Liver (tissue), 9 donors: Measurements from ENCODE around the gene EAPP. TPM values are rescaled to one million over a fixed set of nuclear protein-coding genes. Genes with fewer than 3 reads are reported as not detected.

Experiments used
- DNase-seq: peaks from one replicate; pipeline ENCODE4 v3.0.0-alpha.2; 2017; ENCODE audit warnings: low spot score
- H3K27ac ChIP-seq, 2 donors: one replicate each; pipeline ENCODE4 v1.7.0; 2013; ENCODE audit warnings: inconsistent platforms in 2 of 2, low read length in 2 of 2, control low read depth in 1 of 2, low read depth in 1 of 2, mild to moderate bottlenecking in 1 of 2
- H3K27me3 ChIP-seq, 4 donors: one replicate each; pipeline versions ENCODE4 v1.6.1 to v1.7.0; 2013; ENCODE audit warnings: low read length in 3 of 4, inconsistent platforms in 1 of 4, mild to moderate bottlenecking in 1 of 4, moderate library complexity in 1 of 4; ENCODE audit not compliant: control insufficient read depth in 4 of 4, insufficient read depth in 4 of 4
- H3K36me3 ChIP-seq, 4 donors: one replicate each; pipeline versions ENCODE4 v1.6.1 to v1.7.0; 2013; ENCODE audit warnings: low read length in 3 of 4, mild to moderate bottlenecking in 3 of 4, low read depth in 1 of 4, moderate library complexity in 1 of 4; ENCODE audit not compliant: control insufficient read depth in 4 of 4, insufficient read depth in 3 of 4
- H3K4me1 ChIP-seq, 4 donors: one replicate each; pipeline versions ENCODE4 v1.6.1 to v1.7.0; 2013; ENCODE audit warnings: low read length in 3 of 4, mild to moderate bottlenecking in 3 of 4, moderate library complexity in 1 of 4; ENCODE audit not compliant: control insufficient read depth in 4 of 4, insufficient read depth in 4 of 4
- H3K4me3 ChIP-seq, 3 donors: one replicate each; pipeline versions ENCODE4 v1.6.1 to v1.7.0; 2013; ENCODE audit warnings: low read length in 3 of 3, control low read depth in 1 of 3, low read depth in 1 of 3, mild to moderate bottlenecking in 1 of 3
- H3K9ac ChIP-seq, 2 donors: one replicate each; pipeline ENCODE4 v1.7.0; 2013; ENCODE audit warnings: low read length in 2 of 2, mild to moderate bottlenecking in 2 of 2, moderate library complexity in 2 of 2, control low read depth in 1 of 2, low read depth in 1 of 2
- H3K9me3 ChIP-seq, 4 donors: one replicate each; pipeline versions ENCODE4 v1.6.1 to v1.7.0; 2013; ENCODE audit warnings: low read length in 3 of 4; ENCODE audit not compliant: control insufficient read depth in 4 of 4
- EGR1 ChIP-seq, 2 donors: IDR thresholded peaks; 2 replicates each; pipeline ENCODE4 v1.6.1; 2016 to 2018; ENCODE audit warnings: antibody characterized with exemption in 2 of 2, low read depth in 2 of 2
- FOXA1 ChIP-seq: IDR thresholded peaks from 2 replicates; pipeline ENCODE4 v1.6.1; 2016; ENCODE audit warnings: antibody characterized with exemption
- FOXA2 ChIP-seq: IDR thresholded peaks from 2 replicates; pipeline ENCODE4 v1.6.1; 2016; ENCODE audit warnings: antibody characterized with exemption
- GABPA ChIP-seq, 2 donors: IDR thresholded peaks in 1 of 2; conservative IDR thresholded peaks in 1 of 2; 2 replicates each; pipeline ENCODE4 v1.6.1; 2016; ENCODE audit warnings: antibody characterized with exemption in 2 of 2, mild to moderate bottlenecking in 1 of 2, moderate library complexity in 1 of 2
- HNF4A ChIP-seq, 2 donors: conservative IDR thresholded peaks; 2 replicates each; pipeline ENCODE4 v1.6.1; 2016; ENCODE audit warnings: antibody characterized with exemption in 2 of 2, mild to moderate bottlenecking in 2 of 2
- HNF4G ChIP-seq: IDR thresholded peaks from 2 replicates; pipeline ENCODE4 v1.6.1; 2016; ENCODE audit warnings: antibody characterized with exemption
- JUND ChIP-seq, 2 donors: IDR thresholded peaks; 2 replicates each; pipeline ENCODE4 v1.6.1; 2016; ENCODE audit warnings: antibody characterized with exemption in 2 of 2
- NR2F2 ChIP-seq: IDR thresholded peaks from 2 replicates; pipeline ENCODE4 v1.6.1; 2016; ENCODE audit warnings: antibody characterized with exemption
- RAD21 ChIP-seq, 2 donors: IDR thresholded peaks; 2 replicates each; pipeline ENCODE4 v1.6.1; 2016; ENCODE audit warnings: antibody characterized with exemption in 2 of 2, mild to moderate bottlenecking in 2 of 2
- RXRA ChIP-seq, 2 donors: IDR thresholded peaks; 2 replicates each; pipeline ENCODE4 v1.6.1; 2017 to 2018; ENCODE audit warnings: antibody characterized with exemption in 2 of 2, mild to moderate bottlenecking in 1 of 2
- SP1 ChIP-seq: IDR thresholded peaks from 2 replicates; pipeline ENCODE4 v1.6.1; 2018; ENCODE audit warnings: antibody characterized with exemption, mild to moderate bottlenecking
- TAF1 ChIP-seq: conservative IDR thresholded peaks from 2 replicates; pipeline ENCODE4 v1.6.1; 2016; ENCODE audit warnings: antibody characterized with exemption, mild to moderate bottlenecking
- WGBS: extraction: QIAGEN DNeasy Blood & Tissue Kit; methylation state at CpG from one replicate; pipeline ENCODE4 v1.1.7; 2013; 5-methylcytosine and 5-hydroxymethylcytosine counted together
- polyA plus RNA-seq, 2 donors: library from polyadenylated mRNA; stranded (reverse) in 1 of 2; unstranded in 1 of 2; fragments of 200-250 nt in 1 of 2; fragments of >200 nt in 1 of 2; fragmentation: Nextera tagmentation in 1 of 2; extraction: Ambion mirVana in 1 of 2; gene quantifications; one replicate each; pipeline versions ENCODE4 v1.2.1 to v1.2.3, GENCODE V29; 2013 to 2015
- total RNA-seq, 2 donors: library from RNA; depleted of rRNA; stranded (reverse); fragments of >200 nt; gene quantifications; one replicate each; pipeline ENCODE4 v1.2.3, GENCODE V29; 2014
- TF ChIP-seq, protein P1 (sequence below): fragments of 150-350 bp; IDR thresholded peaks from 2 replicates; pipeline ENCODE4 v1.5.1; 2017; ENCODE audit warnings: improper control_type of control experiment, low read depth, low read length; ENCODE audit not compliant: missing input control
- TF ChIP-seq, protein P2 (sequence below): IDR thresholded peaks from 2 replicates; pipeline ENCODE4 v1.6.1; 2016; ENCODE audit warnings: antibody characterized with exemption
- TF ChIP-seq, protein P3 (sequence below): IDR thresholded peaks from 2 replicates; pipeline ENCODE4 v1.6.1; 2016; ENCODE audit warnings: antibody characterized with exemption
- TF ChIP-seq, protein P4 (sequence below): IDR thresholded peaks from 2 replicates; pipeline ENCODE4 v1.6.1; 2016; ENCODE audit warnings: antibody characterized with exemption
- TF ChIP-seq, protein P5 (sequence below): IDR thresholded peaks from 2 replicates; pipeline ENCODE4 v1.6.1; 2016; ENCODE audit warnings: antibody characterized with exemption, mild to moderate bottlenecking
- donor health status: healthy.
- donor health status: healthy.
- donor health status: healthy.
- donor health status: healthy.
- donor health status: healthy.

EAPP gene
- total and polyA plus RNA-seq, 4 donors, result 18.5 to 33.4 (median 25.7) TPM

DNA sequence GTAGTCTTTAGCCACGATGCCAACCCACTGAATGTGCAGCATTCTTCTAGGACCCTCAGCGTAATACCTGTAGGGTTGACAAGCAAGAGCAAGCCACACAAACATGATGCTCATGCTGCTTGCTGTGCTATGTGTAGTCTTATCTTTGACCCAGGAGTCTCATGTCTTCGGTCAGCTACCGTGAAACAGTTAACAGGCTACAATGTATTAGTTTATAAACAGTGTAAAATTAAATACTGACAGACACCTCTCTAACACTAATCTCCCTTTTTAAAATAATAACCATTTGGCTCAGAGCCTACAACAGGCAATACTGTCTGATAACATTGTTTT lies 1.9 kb downstream of the EAPP start:
- Histone ChIP-seq H3K27ac (no peak overlapping the region), H3K9ac (no peak overlapping the region), H3K27me3 (no peaks in the 10 kb centered on the region), H3K4me1 (peaks cover 4 to 18% (median 12%) of the 10 kb centered on the region in 4 donors), H3K4me3 (no peak overlapping the region), H3K9me3 (no peaks in the 10 kb centered on the region), H3K36me3 (peaks cover 5 to 22% (median 10%) of the 10 kb centered on the region in 4 donors)
- no peak for DNase-seq
- WGBS, result 87% methylated on average over 4 of the region's 4 CpGs
- TF ChIP-seq, protein P1, sequence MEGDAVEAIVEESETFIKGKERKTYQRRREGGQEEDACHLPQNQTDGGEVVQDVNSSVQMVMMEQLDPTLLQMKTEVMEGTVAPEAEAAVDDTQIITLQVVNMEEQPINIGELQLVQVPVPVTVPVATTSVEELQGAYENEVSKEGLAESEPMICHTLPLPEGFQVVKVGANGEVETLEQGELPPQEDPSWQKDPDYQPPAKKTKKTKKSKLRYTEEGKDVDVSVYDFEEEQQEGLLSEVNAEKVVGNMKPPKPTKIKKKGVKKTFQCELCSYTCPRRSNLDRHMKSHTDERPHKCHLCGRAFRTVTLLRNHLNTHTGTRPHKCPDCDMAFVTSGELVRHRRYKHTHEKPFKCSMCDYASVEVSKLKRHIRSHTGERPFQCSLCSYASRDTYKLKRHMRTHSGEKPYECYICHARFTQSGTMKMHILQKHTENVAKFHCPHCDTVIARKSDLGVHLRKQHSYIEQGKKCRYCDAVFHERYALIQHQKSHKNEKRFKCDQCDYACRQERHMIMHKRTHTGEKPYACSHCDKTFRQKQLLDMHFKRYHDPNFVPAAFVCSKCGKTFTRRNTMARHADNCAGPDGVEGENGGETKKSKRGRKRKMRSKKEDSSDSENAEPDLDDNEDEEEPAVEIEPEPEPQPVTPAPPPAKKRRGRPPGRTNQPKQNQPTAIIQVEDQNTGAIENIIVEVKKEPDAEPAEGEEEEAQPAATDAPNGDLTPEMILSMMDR, result no peak
- TF ChIP-seq GABPA (IDR thresholded peaks at IDR 0.05 in 1 of 2, conservative IDR thresholded peaks at IDR 0.05 in 1 of 2), result no peak
- TF ChIP-seq HNF4A (conservative IDR thresholded peaks at IDR 0.05), result no peak
- TF ChIP-seq RAD21 (IDR thresholded peaks at IDR 0.05), result no peak
- no peak for TF ChIP-seq JUND (IDR thresholded peaks at IDR 0.05)
- TF ChIP-seq EGR1 (IDR thresholded peaks at IDR 0.05; ENCODE audit: low read depth in 2 of 2), result no peak
- no peak for TF ChIP-seq SP1
- TF ChIP-seq FOXA1, result no peak
- no peak for TF ChIP-seq NR2F2
- TF ChIP-seq TAF1, result no peak
- no peak for TF ChIP-seq RXRA (IDR thresholded peaks at IDR 0.05)
- TF ChIP-seq, protein P2, sequence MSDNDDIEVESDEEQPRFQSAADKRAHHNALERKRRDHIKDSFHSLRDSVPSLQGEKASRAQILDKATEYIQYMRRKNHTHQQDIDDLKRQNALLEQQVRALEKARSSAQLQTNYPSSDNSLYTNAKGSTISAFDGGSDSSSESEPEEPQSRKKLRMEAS, result no peak
- no peak for TF ChIP-seq FOXA2
- TF ChIP-seq HNF4G, result no peak
- TF ChIP-seq, protein P3, sequence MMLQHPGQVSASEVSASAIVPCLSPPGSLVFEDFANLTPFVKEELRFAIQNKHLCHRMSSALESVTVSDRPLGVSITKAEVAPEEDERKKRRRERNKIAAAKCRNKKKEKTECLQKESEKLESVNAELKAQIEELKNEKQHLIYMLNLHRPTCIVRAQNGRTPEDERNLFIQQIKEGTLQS, result no peak
- TF ChIP-seq, protein P4, sequence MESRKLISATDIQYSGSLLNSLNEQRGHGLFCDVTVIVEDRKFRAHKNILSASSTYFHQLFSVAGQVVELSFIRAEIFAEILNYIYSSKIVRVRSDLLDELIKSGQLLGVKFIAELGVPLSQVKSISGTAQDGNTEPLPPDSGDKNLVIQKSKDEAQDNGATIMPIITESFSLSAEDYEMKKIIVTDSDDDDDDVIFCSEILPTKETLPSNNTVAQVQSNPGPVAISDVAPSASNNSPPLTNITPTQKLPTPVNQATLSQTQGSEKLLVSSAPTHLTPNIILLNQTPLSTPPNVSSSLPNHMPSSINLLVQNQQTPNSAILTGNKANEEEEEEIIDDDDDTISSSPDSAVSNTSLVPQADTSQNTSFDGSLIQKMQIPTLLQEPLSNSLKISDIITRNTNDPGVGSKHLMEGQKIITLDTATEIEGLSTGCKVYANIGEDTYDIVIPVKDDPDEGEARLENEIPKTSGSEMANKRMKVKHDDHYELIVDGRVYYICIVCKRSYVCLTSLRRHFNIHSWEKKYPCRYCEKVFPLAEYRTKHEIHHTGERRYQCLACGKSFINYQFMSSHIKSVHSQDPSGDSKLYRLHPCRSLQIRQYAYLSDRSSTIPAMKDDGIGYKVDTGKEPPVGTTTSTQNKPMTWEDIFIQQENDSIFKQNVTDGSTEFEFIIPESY, result no peak
- TF ChIP-seq, protein P5, sequence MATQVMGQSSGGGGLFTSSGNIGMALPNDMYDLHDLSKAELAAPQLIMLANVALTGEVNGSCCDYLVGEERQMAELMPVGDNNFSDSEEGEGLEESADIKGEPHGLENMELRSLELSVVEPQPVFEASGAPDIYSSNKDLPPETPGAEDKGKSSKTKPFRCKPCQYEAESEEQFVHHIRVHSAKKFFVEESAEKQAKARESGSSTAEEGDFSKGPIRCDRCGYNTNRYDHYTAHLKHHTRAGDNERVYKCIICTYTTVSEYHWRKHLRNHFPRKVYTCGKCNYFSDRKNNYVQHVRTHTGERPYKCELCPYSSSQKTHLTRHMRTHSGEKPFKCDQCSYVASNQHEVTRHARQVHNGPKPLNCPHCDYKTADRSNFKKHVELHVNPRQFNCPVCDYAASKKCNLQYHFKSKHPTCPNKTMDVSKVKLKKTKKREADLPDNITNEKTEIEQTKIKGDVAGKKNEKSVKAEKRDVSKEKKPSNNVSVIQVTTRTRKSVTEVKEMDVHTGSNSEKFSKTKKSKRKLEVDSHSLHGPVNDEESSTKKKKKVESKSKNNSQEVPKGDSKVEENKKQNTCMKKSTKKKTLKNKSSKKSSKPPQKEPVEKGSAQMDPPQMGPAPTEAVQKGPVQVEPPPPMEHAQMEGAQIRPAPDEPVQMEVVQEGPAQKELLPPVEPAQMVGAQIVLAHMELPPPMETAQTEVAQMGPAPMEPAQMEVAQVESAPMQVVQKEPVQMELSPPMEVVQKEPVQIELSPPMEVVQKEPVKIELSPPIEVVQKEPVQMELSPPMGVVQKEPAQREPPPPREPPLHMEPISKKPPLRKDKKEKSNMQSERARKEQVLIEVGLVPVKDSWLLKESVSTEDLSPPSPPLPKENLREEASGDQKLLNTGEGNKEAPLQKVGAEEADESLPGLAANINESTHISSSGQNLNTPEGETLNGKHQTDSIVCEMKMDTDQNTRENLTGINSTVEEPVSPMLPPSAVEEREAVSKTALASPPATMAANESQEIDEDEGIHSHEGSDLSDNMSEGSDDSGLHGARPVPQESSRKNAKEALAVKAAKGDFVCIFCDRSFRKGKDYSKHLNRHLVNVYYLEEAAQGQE, result no peak
